GM10847 (cell line): ENCODE results near the gene PRSS38.

ENCODE experiments used
- POLR2A ChIP-seq: IDR thresholded peaks from 2 replicates; pipeline ENCODE4 v1.6.1; 2011; ENCODE audit not compliant: insufficient read length; ENCODE audit errors: extremely low read depth

Gene PRSS38

DNA sequence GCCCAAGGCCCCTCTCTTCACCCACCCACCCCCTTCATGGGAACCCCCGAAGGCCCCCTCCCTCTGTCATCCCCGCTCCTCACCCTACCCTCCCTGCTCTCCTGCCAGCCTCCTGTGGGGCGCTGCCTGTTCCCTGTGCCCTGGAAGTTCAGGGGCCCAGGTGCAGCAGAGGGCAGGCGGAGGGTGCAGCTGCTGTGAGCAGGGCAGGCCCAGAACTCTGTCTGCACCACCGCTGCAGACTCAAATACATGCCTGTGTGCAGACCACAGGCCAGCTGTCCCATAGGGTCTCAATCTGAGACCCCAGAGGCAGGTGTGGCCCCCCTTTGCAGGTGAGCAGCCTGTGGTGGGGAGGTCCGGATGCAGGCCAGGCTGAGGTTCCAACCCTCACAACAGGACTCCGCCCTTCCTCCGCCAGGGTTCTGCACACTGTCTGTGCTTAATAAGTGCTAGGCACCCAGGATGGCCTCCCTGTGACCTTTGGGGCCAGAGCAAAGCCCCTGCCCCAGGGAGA is 69.7 kb downstream of the PRSS38 start:
- no peak for TF ChIP-seq POLR2A

GRCh38 chr1:227885648-227886502 is 70.4 kb downstream of the PRSS38 start:
- TF ChIP-seq POLR2A = no peak

DNA sequence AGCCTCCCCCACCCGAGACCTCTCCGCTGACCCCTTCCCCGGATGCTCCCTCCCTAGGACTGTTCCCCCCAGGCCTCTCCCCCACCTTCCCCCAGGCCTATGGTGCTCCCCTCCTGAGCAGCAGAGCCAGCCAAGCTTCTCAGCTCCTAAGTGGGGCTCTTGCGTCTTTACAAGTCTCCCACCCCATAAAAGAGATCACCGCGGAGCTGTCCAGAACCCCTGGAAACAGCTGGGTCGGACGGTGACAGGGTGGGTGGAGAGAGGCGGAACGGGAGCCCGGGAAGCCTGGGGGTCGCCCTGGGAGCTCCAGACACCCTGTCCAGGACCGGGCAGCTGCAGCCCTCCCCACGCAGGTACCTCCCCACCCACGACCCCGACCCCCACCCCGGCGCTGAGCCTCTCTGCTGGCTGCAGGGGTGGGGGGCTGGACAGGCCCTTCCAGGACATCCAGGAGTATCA is 71.1 kb downstream of the PRSS38 start:
- TF ChIP-seq POLR2A = no peak

- TF ChIP-seq POLR2A = no peak
These were observed 71.7 kb downstream of the PRSS38 start for GRCh38 chr1:227886993-227887696.

DNA sequence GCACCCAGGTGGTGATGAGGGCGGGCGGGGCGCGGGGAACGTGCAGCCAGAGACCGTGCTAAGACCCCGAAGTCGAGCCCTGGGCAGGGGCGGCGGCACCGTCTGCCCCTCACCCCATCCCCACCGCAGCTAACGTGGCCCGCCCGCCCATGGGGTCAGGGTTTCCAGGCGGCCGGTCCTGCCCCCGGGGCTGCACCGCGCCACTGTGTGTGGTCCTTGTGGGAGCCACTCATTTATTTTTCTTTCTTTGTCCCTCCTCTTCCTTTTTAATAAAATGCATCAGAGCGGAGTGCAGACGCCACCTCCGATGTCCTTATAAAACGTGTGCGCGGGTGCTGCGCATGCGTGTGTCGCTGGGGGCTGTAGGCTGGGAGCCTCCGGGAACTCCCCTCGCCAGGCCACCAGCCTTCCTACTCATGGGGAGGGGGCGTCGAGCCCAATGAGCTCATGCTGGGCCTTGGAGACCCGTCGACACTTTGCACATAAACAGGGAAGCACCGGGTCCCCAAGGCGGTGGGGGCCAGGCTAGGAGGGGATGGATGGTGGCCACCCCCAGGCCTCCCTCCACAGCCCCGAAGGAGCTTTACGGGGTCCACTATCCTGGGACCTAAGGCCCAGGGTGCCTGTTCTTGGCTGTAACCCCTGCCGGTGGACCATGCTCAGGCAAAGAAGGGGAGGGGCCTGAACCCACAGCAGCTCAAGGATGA is 72.4 kb downstream of the PRSS38 start:
- TF ChIP-seq POLR2A = no peak

- no peak for TF ChIP-seq POLR2A
These were observed 73.0 kb downstream of the PRSS38 start for GRCh38 chr1:227888404-227889046.

DNA sequence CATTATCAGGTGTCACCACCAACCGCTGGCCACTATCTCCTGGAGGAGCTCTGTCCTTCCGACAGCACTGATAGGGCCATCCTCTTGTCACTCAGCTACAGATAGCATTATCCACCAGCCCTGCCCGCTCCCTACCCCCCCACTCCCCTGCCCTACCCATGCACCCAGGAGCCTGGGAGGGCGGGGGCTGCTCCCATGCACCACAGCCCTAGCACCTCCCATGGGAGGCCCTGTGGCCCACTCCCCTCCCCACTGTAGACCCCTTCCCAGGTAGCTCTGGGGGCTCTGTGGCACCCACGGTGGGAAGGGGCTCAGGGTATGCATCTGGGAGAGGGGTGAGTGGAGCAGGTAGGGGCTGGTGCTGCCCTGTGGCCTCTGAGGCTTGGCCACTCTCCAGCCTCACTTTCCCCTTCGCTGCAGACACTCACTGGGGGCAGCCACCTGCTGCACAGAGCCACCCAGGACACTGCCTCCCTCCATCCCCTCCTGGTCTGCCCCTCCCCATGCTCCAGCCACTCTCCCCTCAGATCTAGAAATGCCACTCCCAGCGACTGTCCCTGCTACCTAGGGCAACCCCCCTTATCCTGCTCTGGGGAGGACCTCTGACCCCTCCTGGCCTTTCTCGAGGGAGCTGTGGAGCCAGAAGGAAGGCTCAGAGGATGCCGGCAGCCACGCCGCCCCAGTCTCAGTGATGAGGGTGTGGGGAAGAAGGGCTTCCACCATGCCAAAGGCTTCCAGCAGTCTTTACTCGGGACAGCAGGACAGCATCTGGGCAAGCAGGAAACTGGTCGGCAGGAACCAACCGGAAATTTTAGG is 73.8 kb downstream of the PRSS38 start:
- no peak for TF ChIP-seq POLR2A

- TF ChIP-seq POLR2A = no peak
These were observed 74.5 kb downstream of the PRSS38 start for GRCh38 chr1:227889863-227890405.

DNA sequence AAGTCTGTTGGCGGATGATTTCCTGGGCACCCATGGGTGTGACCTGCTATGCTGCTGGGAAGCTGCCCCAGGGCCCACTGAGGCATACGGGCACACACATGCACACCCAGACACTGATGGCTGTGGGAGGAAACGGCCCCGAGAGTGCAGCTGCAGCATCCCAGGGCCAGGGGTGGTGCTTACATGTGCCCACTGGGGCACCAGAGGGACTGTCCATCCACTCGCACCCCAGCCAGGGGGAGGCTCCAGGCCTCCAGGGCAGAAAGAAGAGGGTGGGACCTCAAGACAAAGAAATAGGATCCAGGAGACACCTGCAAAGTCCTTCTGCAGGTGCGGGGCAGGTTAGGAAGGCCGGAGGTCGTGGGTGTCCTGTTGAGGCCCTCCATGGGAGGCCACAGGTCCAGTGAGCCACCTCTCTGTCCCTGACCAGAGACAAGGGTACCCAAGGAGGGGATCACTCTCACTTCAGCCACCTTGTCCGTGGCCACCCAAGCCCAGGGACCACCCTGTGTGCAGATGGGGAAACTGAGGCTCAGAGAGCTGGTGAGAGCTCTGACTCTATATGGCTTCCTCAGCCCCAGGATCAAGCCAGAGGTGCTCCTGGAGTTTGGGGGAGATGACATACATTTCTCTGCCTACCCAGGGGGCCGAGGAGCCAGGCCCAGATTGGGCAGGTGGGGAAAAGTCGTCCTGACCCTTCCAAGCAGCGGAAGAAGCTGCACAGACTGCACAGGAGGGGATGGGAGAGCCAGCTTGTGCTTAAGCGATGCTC is 75.2 kb downstream of the PRSS38 start:
- no peak for TF ChIP-seq POLR2A

DNA sequence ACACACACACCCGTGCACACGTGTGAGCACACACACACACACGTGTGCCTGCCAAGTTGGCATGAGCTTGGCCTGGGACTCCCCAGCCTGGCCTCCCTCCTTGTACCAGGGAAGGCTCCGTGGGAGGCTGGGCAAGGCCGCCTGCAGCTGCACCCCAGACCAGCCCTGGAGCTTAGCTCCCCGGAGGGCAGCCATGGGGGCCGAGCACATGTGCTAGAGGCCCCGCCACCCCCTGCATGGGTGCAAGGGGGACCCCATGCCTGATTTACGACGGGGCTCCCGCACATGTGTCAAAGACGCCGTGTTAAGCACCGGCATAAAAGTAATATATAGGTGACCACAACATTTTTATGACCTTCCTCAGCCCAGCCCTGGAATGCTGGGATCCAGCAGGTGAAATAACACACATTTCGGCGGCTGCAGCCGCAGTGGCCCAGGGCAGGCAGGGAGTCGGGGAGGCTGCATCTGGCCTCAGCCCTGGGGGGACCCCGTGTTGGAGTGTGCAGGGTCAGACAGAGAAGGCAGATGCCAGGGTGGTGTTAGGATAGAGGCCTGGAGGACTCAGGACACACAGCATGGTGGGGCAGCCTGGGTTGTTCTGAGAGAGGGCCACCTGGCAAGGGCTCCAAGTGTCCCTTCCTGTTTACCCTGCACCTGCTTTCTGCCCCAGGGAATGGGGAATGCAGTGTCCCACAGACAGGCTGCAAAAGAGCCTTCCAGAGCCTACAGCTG is 75.9 kb downstream of the PRSS38 start:
- TF ChIP-seq POLR2A = no peak

DNA sequence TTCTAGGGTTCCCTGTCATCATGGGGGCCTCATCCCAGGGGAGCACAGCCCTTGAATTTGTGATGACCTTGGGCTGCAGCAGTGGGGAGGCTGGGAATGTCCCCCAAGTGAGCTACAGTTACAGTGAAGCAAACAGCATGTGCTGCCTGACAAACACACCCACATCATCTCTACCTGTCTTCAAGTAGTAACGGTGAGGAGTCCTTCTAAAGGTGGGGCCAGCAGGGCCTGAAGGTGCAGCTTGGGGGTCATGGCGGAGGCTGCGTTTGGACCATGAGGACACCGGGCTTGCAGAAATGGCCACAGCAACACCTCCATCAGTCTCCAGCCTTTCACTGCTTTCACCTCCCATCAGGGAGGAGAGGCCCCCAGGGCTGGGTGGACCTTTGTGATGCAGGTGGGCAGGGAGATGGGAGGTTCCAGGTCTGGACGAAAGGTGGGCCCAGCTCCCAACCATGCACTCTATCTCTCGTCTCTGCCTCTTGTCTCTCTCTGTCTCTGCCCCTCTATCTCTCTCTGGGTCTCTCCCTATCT is 76.5 kb downstream of the PRSS38 start:
- no peak for TF ChIP-seq POLR2A
